ENCODE data around the gene WSCD2.

GRCh38 chr12:108106599-108106998, 22.5 kb upstream of the WSCD2 start:
- TF ChIP-seq NFIC (IDR thresholded peaks at IDR 0.05; ENCODE audit: borderline replicate concordance) (no peak), ZBTB33 (IDR thresholded peaks at IDR 0.05; ENCODE audit: borderline replicate concordance, low read depth) (no peak), NRF1 (IDR thresholded peaks at IDR 0.05; ENCODE audit: low read depth, low read length) (no peak), CTCF (IDR thresholded peaks at IDR 0.05) (no peak), MXI1 (IDR thresholded peaks at IDR 0.05; ENCODE audit: low read depth, low read length) (no peak), MAX (IDR thresholded peaks at IDR 0.05; ENCODE audit: low read depth) (no peak), TAF1 (IDR thresholded peaks at IDR 0.05; ENCODE audit: borderline replicate concordance, low read depth, low read length) (no peak), REST (IDR thresholded peaks at IDR 0.05; ENCODE audit: low read depth, low read length) (no peak)

All from SK-N-SH (cell line).